OCI-LY7 (cell line): ENCODE results near the gene RCC1. TPM values are rescaled to one million over a fixed set of nuclear protein-coding genes. Genes with fewer than 3 reads are reported as not detected.
A peak's percentile ranks its signal among the peaks of the same experiment; 100 is the strongest.

Source experiments
- BruUV-seq: library from RNA; stranded (reverse); fragments of 400-500 nt; replicated peaks from 2 replicates; lab custom pipeline; 2021; lab: Mats Ljungman, UMichigan
- CTCF ChIA-PET: fragments of 300-600 bp; sonication (Branson Sonifier 250); formaldehyde crosslinking; loops from one replicate; lab custom pipeline; 2022; ENCODE audit warnings: antibody characterized with exemption; ENCODE audit not compliant: unreplicated experiment; lab: Charles Lee
- POLR2A ChIA-PET: fragments of 300-600 bp; sonication (Branson Sonifier 250); formaldehyde crosslinking; loops from one replicate; lab custom pipeline; 2022; ENCODE audit warnings: antibody characterized with exemption; lab: Charles Lee
- DNase-seq: peaks from one replicate; pipeline ENCODE4 v3.0.0-alpha.2; 2015; ENCODE audit warnings: low spot score
- H2AFZ ChIP-seq: fragments of 200-600 bp; sonication (generic), shearing (Covaris generic); 2 replicates; pipeline ENCODE4 v1.6.1; 2014; ENCODE audit warnings: mild to moderate bottlenecking, antibody characterized with exemption, low read length, moderate library complexity
- H3K27ac ChIP-seq: fragments of 200-600 bp; sonication (generic); 2 replicates; pipeline ENCODE4 v1.5.1; 2014; ENCODE audit warnings: mixed run types, low read depth, mild to moderate bottlenecking, moderate library complexity, low read length, inconsistent platforms; ENCODE audit not compliant: poor library complexity, severe bottlenecking
- H3K36me3 ChIP-seq: fragments of 200-600 bp; sonication (generic); 2 replicates; pipeline ENCODE4 v1.6.1; 2014; ENCODE audit warnings: mild to moderate bottlenecking, antibody characterized with exemption, low read length, moderate library complexity, mixed read lengths; ENCODE audit not compliant: insufficient read depth
- H3K4me1 ChIP-seq: fragments of 200-600 bp; sonication (generic); 2 replicates; pipeline ENCODE4 v1.5.1; 2014; ENCODE audit warnings: mild to moderate bottlenecking, low read length; ENCODE audit not compliant: insufficient read depth, poor library complexity, severe bottlenecking
- H3K4me2 ChIP-seq: fragments of 200-600 bp; sonication (generic); 2 replicates; pipeline ENCODE4 v1.6.1; 2014; ENCODE audit warnings: mild to moderate bottlenecking, low read length
- H3K4me3 ChIP-seq: fragments of 200-600 bp; sonication (generic); 2 replicates; pipeline ENCODE4 v1.5.1; 2014; ENCODE audit warnings: mild to moderate bottlenecking, low read depth, low read length; ENCODE audit not compliant: poor library complexity, severe bottlenecking
- H3K79me2 ChIP-seq: fragments of 200-600 bp; sonication (generic); 2 replicates; pipeline ENCODE4 v1.6.1; 2016; ENCODE audit warnings: low read depth, mild to moderate bottlenecking, low read length, moderate library complexity, mixed read lengths; ENCODE audit not compliant: insufficient read depth
- H3K9me2 ChIP-seq: fragments of 200-600 bp; sonication (generic); 2 replicates; pipeline ENCODE4 v1.6.1; 2016; ENCODE audit warnings: mild to moderate bottlenecking, low read length, mixed read lengths; ENCODE audit not compliant: insufficient read depth
- H3K9me3 ChIP-seq: fragments of 200-600 bp; sonication (generic); 2 replicates; pipeline ENCODE4 v1.6.1; 2014; ENCODE audit warnings: mild to moderate bottlenecking, mixed run types, low read length, mixed read lengths
- H4K20me1 ChIP-seq: fragments of 200-600 bp; sonication (generic); 2 replicates; pipeline ENCODE4 v1.6.1; 2014; ENCODE audit warnings: mild to moderate bottlenecking, antibody characterized with exemption, low read length, moderate library complexity, mixed read lengths; ENCODE audit not compliant: insufficient read depth
- CTCF ChIP-seq: fragments of 200-600 bp; sonication (generic); conservative IDR thresholded peaks from 2 replicates; pipeline ENCODE4 v1.5.1; 2014; ENCODE audit warnings: mild to moderate bottlenecking, antibody characterized with exemption, low read length, moderate library complexity, mixed read lengths
- EZH2phosphoT487 ChIP-seq: fragments of 200-600 bp; sonication (generic); IDR thresholded peaks from 2 replicates; pipeline ENCODE4 v1.6.1; 2018; ENCODE audit warnings: low read depth, borderline replicate concordance, mild to moderate bottlenecking, mixed run types, antibody characterized with exemption, low read length, moderate library complexity, mixed read lengths
- intact Hi-C: fragments of 100-400 bp; cut with micrococcal nuclease; formaldehyde crosslinking; loops from one replicate; pipeline ENCODE4 v1.10.0; 2022; ENCODE audit not compliant: unreplicated experiment
- total RNA-seq, 2 experiments: library from RNA; depleted of rRNA in 1 of 2; stranded (reverse); fragments of >200 nt in 1 of 2; shearing (Covaris generic) in 1 of 2; gene quantifications; 2 replicates each; pipeline ENCODE4 v1.2.3, GENCODE V29; 2014 to 2022

Gene RCC1
- total RNA-seq, 2 experiments from 2014 or later = 87.6 to 108 TPM

- no peak for DNase-seq
- H3K79me2 ChIP-seq = peaks cover 33% of the 10 kb centered on the region
- intact Hi-C loops = loop anchor here (10.0 kb wide), 1 partner anchor 418 kb away; the partner anchor contains the start of gene EYA3
- TF ChIP-seq EZH2phosphoT487 = no peak
- no peak for TF ChIP-seq CTCF
- H3K4me3 ChIP-seq = no peak overlapping the region
- no peak overlapping the region for H3K4me2 ChIP-seq
- no TSS peak for BruUV-seq
- ChIA-PET POLR2A (no interaction called here), CTCF (no interaction called here)
- no peaks in the 10 kb centered on the region for H4K20me1 ChIP-seq
- no peak overlapping the region for H2AFZ ChIP-seq
- H3K9me3 ChIP-seq = no peaks in the 10 kb centered on the region
- H3K9me2 ChIP-seq = no peaks in the 10 kb centered on the region
- peaks cover 17% of the 10 kb centered on the region for H3K4me1 ChIP-seq
- H3K36me3 ChIP-seq = peaks cover 28% of the 10 kb centered on the region
- peak overlapping the region; percentile 6 for H3K27ac ChIP-seq
These were observed 2.7 kb upstream of the RCC1 start for GRCh38 chr1:28503117-28503516.

GRCh38 chr1:28506907-28507246 lies 1.0 kb downstream of the RCC1 start:
- no peaks in the 10 kb centered on the region for H3K9me2 ChIP-seq
- peaks cover 5% of the 10 kb centered on the region; the same call in 1 of the 2 replicates for H4K20me1 ChIP-seq
- H3K4me2 ChIP-seq = peak overlapping the region; percentile 85
- intact Hi-C loops = loop anchor here (10.0 kb wide), 1 partner anchor 422 kb away; the partner anchor contains the start of gene EYA3
- peak; percentile 33 for DNase-seq
- peak overlapping the region; percentile 94 for H3K27ac ChIP-seq
- no peak overlapping the region for H2AFZ ChIP-seq
- H3K4me1 ChIP-seq = peaks cover 48% of the 10 kb centered on the region
- ChIA-PET CTCF (no interaction called here), POLR2A (interaction anchor here (0.7 to 2.0 kb wide), 2 partner anchors 94 to 229 kb away, joined by 5 read pairs; partner anchors contain the start of gene YTHDF2)
- peaks cover 60% of the 10 kb centered on the region for H3K36me3 ChIP-seq
- no peak for TF ChIP-seq EZH2phosphoT487
- no peak for TF ChIP-seq CTCF
- peak overlapping the region; percentile 85 for H3K4me3 ChIP-seq
- H3K79me2 ChIP-seq = peaks cover 56% of the 10 kb centered on the region
- BruUV-seq = no TSS peak
- no peaks in the 10 kb centered on the region for H3K9me3 ChIP-seq

GRCh38 chr1:28507247-28507645 lies 1.4 kb downstream of the RCC1 start:
- Histone ChIP-seq H3K9me2 (no peaks in the 10 kb centered on the region), H4K20me1 (peaks cover 5% of the 10 kb centered on the region; the same call in 1 of the 2 replicates), H3K4me1 (peaks cover 48% of the 10 kb centered on the region), H3K79me2 (peaks cover 56% of the 10 kb centered on the region), H2AFZ (no peak overlapping the region), H3K4me2 (peak overlapping the region; percentile 85), H3K27ac (peak overlapping the region; percentile 94), H3K36me3 (peaks cover 64% of the 10 kb centered on the region), H3K9me3 (no peaks in the 10 kb centered on the region), H3K4me3 (peak overlapping the region; percentile 85)
- BruUV-seq = no TSS peak
- ChIA-PET CTCF (no interaction called here), POLR2A (interaction anchor here (0.7 to 2.0 kb wide), 3 partner anchors 95 to 229 kb away, joined by 4 to 5 read pairs (median 5); partner anchors contain the start of gene YTHDF2)
- no peak for TF ChIP-seq EZH2phosphoT487
- TF ChIP-seq CTCF = no peak
- intact Hi-C loops = loop anchor here (10.0 kb wide), 1 partner anchor 422 kb away; the partner anchor contains the start of gene EYA3
- peak; percentile 41 for DNase-seq
